Measurements from ENCODE around the gene TDP1. TPM values are rescaled to one million over a fixed set of nuclear protein-coding genes. Genes with fewer than 3 reads are reported as not detected.

Gene TDP1
- total and polyA plus RNA-seq, 2 of the 13 experiments (the other 11 are each of a cell fraction or from before 2014, with no cell fraction given): 16.4 to 31.2 TPM

DNA sequence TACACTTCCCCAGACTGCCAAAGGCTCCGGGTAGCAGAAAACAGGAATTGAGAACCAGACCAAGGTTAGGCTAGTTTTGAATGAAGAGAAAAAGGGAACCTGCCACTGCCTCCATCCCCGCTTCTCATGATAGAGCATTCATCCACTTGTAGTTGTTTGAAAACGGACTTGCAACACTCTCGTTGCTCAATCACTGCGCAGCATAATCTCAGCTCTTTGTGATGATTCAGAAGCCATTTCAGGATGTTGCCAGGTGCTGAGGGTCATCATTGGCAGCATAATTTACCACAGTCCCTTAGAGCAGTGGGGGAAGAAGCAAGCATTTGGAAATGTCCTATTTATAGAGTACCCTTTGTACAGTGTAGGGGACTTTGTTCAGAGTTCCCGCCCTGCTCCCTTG, 131.7 kb downstream of the TDP1 start (continued):
- TF ChIP-seq, protein P1, sequence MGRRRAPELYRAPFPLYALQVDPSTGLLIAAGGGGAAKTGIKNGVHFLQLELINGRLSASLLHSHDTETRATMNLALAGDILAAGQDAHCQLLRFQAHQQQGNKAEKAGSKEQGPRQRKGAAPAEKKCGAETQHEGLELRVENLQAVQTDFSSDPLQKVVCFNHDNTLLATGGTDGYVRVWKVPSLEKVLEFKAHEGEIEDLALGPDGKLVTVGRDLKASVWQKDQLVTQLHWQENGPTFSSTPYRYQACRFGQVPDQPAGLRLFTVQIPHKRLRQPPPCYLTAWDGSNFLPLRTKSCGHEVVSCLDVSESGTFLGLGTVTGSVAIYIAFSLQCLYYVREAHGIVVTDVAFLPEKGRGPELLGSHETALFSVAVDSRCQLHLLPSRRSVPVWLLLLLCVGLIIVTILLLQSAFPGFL (CRISPR knock-in tag; IDR thresholded peaks at IDR 0.05): no peak
- no peak for TF ChIP-seq ZNF776 (CRISPR knock-in tag; IDR thresholded peaks at IDR 0.05)
- TF ChIP-seq ZBTB3 (CRISPR knock-in tag; IDR thresholded peaks at IDR 0.05; ENCODE audit: borderline replicate concordance, low read depth): no peak
- TF ChIP-seq KDM5A (IDR thresholded peaks at IDR 0.05; ENCODE audit: borderline replicate concordance, low read length): no peak
- TF ChIP-seq ZNF34 (CRISPR knock-in tag; IDR thresholded peaks at IDR 0.05; ENCODE audit: borderline replicate concordance): no peak
- TF ChIP-seq, protein P2, sequence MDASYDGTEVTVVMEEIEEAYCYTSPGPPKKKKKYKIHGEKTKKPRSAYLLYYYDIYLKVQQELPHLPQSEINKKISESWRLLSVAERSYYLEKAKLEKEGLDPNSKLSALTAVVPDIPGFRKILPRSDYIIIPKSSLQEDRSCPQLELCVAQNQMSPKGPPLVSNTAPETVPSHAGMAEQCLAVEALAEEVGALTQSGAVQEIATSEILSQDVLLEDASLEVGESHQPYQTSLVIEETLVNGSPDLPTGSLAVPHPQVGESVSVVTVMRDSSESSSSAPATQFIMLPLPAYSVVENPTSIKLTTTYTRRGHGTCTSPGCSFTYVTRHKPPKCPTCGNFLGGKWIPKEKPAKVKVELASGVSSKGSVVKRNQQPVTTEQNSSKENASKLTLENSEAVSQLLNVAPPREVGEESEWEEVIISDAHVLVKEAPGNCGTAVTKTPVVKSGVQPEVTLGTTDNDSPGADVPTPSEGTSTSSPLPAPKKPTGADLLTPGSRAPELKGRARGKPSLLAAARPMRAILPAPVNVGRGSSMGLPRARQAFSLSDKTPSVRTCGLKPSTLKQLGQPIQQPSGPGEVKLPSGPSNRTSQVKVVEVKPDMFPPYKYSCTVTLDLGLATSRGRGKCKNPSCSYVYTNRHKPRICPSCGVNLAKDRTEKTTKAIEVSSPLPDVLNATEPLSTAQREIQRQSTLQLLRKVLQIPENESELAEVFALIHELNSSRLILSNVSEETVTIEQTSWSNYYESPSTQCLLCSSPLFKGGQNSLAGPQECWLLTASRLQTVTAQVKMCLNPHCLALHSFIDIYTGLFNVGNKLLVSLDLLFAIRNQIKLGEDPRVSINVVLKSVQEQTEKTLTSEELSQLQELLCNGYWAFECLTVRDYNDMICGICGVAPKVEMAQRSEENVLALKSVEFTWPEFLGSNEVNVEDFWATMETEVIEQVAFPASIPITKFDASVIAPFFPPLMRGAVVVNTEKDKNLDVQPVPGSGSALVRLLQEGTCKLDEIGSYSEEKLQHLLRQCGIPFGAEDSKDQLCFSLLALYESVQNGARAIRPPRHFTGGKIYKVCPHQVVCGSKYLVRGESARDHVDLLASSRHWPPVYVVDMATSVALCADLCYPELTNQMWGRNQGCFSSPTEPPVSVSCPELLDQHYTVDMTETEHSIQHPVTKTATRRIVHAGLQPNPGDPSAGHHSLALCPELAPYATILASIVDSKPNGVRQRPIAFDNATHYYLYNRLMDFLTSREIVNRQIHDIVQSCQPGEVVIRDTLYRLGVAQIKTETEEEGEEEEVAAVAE (CRISPR knock-in tag; IDR thresholded peaks at IDR 0.05; ENCODE audit: borderline replicate concordance): no peak
- 0 out of 2 replicates have a peak, but pooled peaks have one; percentile 27 for TF ChIP-seq SALL1 (CRISPR knock-in tag; IDR thresholded peaks at IDR 0.05)
- TF ChIP-seq, protein P3, sequence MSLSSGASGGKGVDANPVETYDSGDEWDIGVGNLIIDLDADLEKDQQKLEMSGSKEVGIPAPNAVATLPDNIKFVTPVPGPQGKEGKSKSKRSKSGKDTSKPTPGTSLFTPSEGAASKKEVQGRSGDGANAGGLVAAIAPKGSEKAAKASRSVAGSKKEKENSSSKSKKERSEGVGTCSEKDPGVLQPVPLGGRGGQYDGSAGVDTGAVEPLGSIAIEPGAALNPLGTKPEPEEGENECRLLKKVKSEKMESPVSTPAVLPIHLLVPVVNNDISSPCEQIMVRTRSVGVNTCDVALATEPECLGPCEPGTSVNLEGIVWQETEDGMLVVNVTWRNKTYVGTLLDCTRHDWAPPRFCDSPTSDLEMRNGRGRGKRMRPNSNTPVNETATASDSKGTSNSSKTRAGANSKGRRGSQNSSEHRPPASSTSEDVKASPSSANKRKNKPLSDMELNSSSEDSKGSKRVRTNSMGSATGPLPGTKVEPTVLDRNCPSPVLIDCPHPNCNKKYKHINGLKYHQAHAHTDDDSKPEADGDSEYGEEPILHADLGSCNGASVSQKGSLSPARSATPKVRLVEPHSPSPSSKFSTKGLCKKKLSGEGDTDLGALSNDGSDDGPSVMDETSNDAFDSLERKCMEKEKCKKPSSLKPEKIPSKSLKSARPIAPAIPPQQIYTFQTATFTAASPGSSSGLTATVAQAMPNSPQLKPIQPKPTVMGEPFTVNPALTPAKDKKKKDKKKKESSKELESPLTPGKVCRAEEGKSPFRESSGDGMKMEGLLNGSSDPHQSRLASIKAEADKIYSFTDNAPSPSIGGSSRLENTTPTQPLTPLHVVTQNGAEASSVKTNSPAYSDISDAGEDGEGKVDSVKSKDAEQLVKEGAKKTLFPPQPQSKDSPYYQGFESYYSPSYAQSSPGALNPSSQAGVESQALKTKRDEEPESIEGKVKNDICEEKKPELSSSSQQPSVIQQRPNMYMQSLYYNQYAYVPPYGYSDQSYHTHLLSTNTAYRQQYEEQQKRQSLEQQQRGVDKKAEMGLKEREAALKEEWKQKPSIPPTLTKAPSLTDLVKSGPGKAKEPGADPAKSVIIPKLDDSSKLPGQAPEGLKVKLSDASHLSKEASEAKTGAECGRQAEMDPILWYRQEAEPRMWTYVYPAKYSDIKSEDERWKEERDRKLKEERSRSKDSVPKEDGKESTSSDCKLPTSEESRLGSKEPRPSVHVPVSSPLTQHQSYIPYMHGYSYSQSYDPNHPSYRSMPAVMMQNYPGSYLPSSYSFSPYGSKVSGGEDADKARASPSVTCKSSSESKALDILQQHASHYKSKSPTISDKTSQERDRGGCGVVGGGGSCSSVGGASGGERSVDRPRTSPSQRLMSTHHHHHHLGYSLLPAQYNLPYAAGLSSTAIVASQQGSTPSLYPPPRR (CRISPR knock-in tag; IDR thresholded peaks at IDR 0.05; ENCODE audit: borderline replicate concordance): no peak
- no peak for TF ChIP-seq POLR2AphosphoS5 (IDR thresholded peaks at IDR 0.05; ENCODE audit: low read depth, low read length)
- TF ChIP-seq, protein P4, sequence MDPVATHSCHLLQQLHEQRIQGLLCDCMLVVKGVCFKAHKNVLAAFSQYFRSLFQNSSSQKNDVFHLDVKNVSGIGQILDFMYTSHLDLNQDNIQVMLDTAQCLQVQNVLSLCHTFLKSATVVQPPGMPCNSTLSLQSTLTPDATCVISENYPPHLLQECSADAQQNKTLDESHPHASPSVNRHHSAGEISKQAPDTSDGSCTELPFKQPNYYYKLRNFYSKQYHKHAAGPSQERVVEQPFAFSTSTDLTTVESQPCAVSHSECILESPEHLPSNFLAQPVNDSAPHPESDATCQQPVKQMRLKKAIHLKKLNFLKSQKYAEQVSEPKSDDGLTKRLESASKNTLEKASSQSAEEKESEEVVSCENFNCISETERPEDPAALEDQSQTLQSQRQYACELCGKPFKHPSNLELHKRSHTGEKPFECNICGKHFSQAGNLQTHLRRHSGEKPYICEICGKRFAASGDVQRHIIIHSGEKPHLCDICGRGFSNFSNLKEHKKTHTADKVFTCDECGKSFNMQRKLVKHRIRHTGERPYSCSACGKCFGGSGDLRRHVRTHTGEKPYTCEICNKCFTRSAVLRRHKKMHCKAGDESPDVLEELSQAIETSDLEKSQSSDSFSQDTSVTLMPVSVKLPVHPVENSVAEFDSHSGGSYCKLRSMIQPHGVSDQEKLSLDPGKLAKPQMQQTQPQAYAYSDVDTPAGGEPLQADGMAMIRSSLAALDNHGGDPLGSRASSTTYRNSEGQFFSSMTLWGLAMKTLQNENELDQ (CRISPR knock-in tag; IDR thresholded peaks at IDR 0.05; ENCODE audit: borderline replicate concordance): no peak
- no peak for TF ChIP-seq ZNF747 (CRISPR knock-in tag; IDR thresholded peaks at IDR 0.05; ENCODE audit: borderline replicate concordance)
- TF ChIP-seq, protein P5, sequence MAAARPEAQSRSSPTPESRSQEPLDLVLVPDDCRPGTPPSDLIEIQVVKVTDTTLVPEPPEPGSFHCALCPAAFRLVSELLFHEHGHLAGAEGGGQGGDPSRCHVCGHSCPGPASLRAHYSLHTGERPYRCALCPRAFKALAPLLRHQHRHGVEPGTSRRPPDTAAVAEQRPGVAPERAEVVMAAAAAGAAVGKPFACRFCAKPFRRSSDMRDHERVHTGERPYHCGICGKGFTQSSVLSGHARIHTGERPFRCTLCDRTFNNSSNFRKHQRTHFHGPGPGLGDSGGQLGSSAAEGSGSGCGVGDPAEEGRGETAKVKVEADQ (CRISPR knock-in tag; IDR thresholded peaks at IDR 0.05; ENCODE audit: borderline replicate concordance): no peak
- no peak for TF ChIP-seq ZSCAN21 (CRISPR knock-in tag; IDR thresholded peaks at IDR 0.05; ENCODE audit: borderline replicate concordance)
- TF ChIP-seq ZNF616 (CRISPR knock-in tag; IDR thresholded peaks at IDR 0.05; ENCODE audit: low read depth): no peak
- no peak for TF ChIP-seq ZSCAN22 (CRISPR knock-in tag; IDR thresholded peaks at IDR 0.05)

Measured in HepG2 (cell line).